GM12878 (cell line): ENCODE data around the gene MOK. TPM values are rescaled to one million over a fixed set of nuclear protein-coding genes. Genes with fewer than 3 reads are reported as not detected.

Experiments used
- ATAC-seq: fragments of 200-7000 bp; cut with Tn5 transposase; 3 replicates; pipeline ENCODE4 v1.9.1; 2020; ENCODE audit warnings: mild to moderate bottlenecking, moderate library complexity
- BruUV-seq: library from RNA; stranded (reverse); fragments of 400-500 nt; replicated peaks from 2 replicates; lab custom pipeline; 2021; lab: Mats Ljungman, UMichigan
- CTCF ChIA-PET: fragments of 300-600 bp; sonication (Branson Sonifier 250); formaldehyde crosslinking; extraction: SDS; loops from one replicate; lab custom pipeline; 2021; ENCODE audit warnings: inconsistent platforms; lab: Yijun Ruan, JAX
- POLR2A ChIA-PET: fragments of 350-600 bp; formaldehyde crosslinking; extraction: SDS; loops from one replicate; lab custom pipeline; 2021; ENCODE audit warnings: inconsistent platforms; lab: Charles Lee
- RAD21 ChIA-PET: fragments of 300-600 bp; sonication (Branson Sonifier 250); formaldehyde crosslinking; loops from one replicate; lab custom pipeline; 2023; ENCODE audit warnings: antibody characterized with exemption; ENCODE audit not compliant: unreplicated experiment; lab: Charles Lee
- SMC1A ChIA-PET: fragments of 300-600 bp; sonication (Branson Sonifier 250); formaldehyde crosslinking; loops from one replicate; lab custom pipeline; 2023; ENCODE audit not compliant: unreplicated experiment, uncharacterized antibody; lab: Charles Lee
- DNase-seq: peaks from one replicate; pipeline ENCODE4 v3.0.0-alpha.2; 2011; ENCODE audit warnings: low read depth, low spot score
- FAIRE-seq: peaks from 3 replicates; lab custom pipeline; 2011; peaks lifted over from hg19 to GRCh38; lab: Jason Lieb, UNC
- H2AFZ ChIP-seq: 2 replicates; pipeline ENCODE4 v1.6.0; 2011; ENCODE audit warnings: low read depth, low read length, control low read depth; ENCODE audit not compliant: control insufficient read depth
- H3K27ac ChIP-seq: 2 replicates; pipeline ENCODE4 v1.5.1; 2011; ENCODE audit warnings: control low read depth; ENCODE audit not compliant: control insufficient read depth, insufficient read depth
- H3K27me3 ChIP-seq, 2 experiments: replicated peaks in 1 of 2; 2 replicates each; pipeline versions ENCODE4 v1.6.0 to v1.6.1; 2011; ENCODE audit warnings: low read length in 1 of 2; ENCODE audit not compliant: control insufficient read depth in 2 of 2, insufficient read depth in 2 of 2
- H3K36me3 ChIP-seq, 2 experiments: 2 replicates each; pipeline ENCODE4 v1.5.1; 2011; ENCODE audit warnings: low read length in 1 of 2; ENCODE audit not compliant: control insufficient read depth in 2 of 2, insufficient read depth in 2 of 2
- H3K4me1 ChIP-seq: 2 replicates; pipeline ENCODE4 v1.6.1; 2011; ENCODE audit warnings: mild to moderate bottlenecking, low read length, moderate library complexity, mixed read lengths; ENCODE audit not compliant: control insufficient read depth, insufficient read depth
- H3K4me2 ChIP-seq: 2 replicates; pipeline ENCODE4 v1.6.0; 2011; ENCODE audit warnings: control low read depth; ENCODE audit not compliant: control insufficient read depth, insufficient read depth
- H3K4me3 ChIP-seq: fragments of 200-600 bp; sonication (generic); 2 replicates; pipeline ENCODE4 v1.5.1; 2016
- H3K79me2 ChIP-seq: 2 replicates; pipeline ENCODE4 v1.6.0; 2011; ENCODE audit warnings: low read length; ENCODE audit not compliant: control insufficient read depth, insufficient read depth
- H3K9ac ChIP-seq: 2 replicates; pipeline ENCODE4 v1.8.0; 2011; ENCODE audit warnings: low read length, control low read depth, mixed read lengths; ENCODE audit not compliant: control insufficient read depth, insufficient read depth
- H3K9me3 ChIP-seq: replicated peaks from 3 replicates; pipeline ENCODE4 v1.5.1; 2011; ENCODE audit warnings: mild to moderate bottlenecking, low read length; ENCODE audit not compliant: control insufficient read depth, insufficient read depth
- H4K20me1 ChIP-seq: 2 replicates; pipeline ENCODE4 v1.6.0; 2011; ENCODE audit not compliant: control insufficient read depth, insufficient read depth
- BCL11A ChIP-seq: IDR thresholded peaks from 2 replicates; pipeline ENCODE4 v1.6.1; 2011; ENCODE audit warnings: low read depth, low read length
- CBFB ChIP-seq: IDR thresholded peaks from 2 replicates; pipeline ENCODE4 v1.6.1; 2016; ENCODE audit warnings: antibody characterized with exemption, low read depth
- ETV6 ChIP-seq, 2 experiments: fragments of 450-650 bp in 1 of 2; IDR thresholded peaks in 1 of 2; conservative IDR thresholded peaks in 1 of 2; 2 replicates each; pipeline ENCODE4 v1.6.1; 2014; ENCODE audit warnings: antibody characterized with exemption in 1 of 2, borderline replicate concordance in 1 of 2, low read depth in 1 of 2, mild to moderate bottlenecking in 1 of 2, moderate library complexity in 1 of 2
- HCFC1 ChIP-seq: fragments of 150-350 bp; IDR thresholded peaks from 2 replicates; pipeline ENCODE4 v1.6.1; 2014; ENCODE audit warnings: low read length
- IRF5 ChIP-seq: fragments of 450-650 bp; IDR thresholded peaks from 2 replicates; pipeline ENCODE4 v1.6.1; 2017; ENCODE audit warnings: borderline replicate concordance
- MEF2B ChIP-seq: fragments of 450-650 bp; IDR thresholded peaks from 2 replicates; pipeline ENCODE4 v1.6.1; 2018; ENCODE audit warnings: mild to moderate bottlenecking, moderate library complexity; ENCODE audit not compliant: partially characterized antibody, poor library complexity, severe bottlenecking
- MTA3 ChIP-seq: IDR thresholded peaks from 2 replicates; pipeline ENCODE4 v1.6.1; 2012; ENCODE audit warnings: low read length, inconsistent platforms, borderline replicate concordance
- NFYA ChIP-seq: IDR thresholded peaks from 2 replicates; pipeline ENCODE4 v1.6.1; 2011; ENCODE audit warnings: low read depth, mild to moderate bottlenecking, low read length, improper control_type of control experiment, borderline replicate concordance
- NKRF ChIP-seq: fragments of 450-650 bp; conservative IDR thresholded peaks from 2 replicates; pipeline ENCODE4 v1.6.1; 2017; ENCODE audit warnings: mild to moderate bottlenecking, moderate library complexity
- RUNX3 ChIP-seq: IDR thresholded peaks from 2 replicates; pipeline ENCODE4 v1.6.1; 2012; ENCODE audit warnings: low read length, inconsistent platforms
- SP1 ChIP-seq: IDR thresholded peaks from one replicate; pipeline ENCODE4 v1.6.1; 2011; ENCODE audit warnings: low read depth, low read length
- ZSCAN29 ChIP-seq: fragments of 450-650 bp; IDR thresholded peaks from 2 replicates; pipeline ENCODE4 v1.6.1; 2017; ENCODE audit warnings: mild to moderate bottlenecking, moderate library complexity
- WGBS: methylation state at CpG from one replicate; pipeline ENCODE4 v1.1.6; 2016; ENCODE audit warnings: low lambda C conversion rate; ENCODE audit not compliant: insufficient replicate concordance, insufficient coverage; ENCODE audit errors: missing lambda C conversion rate; 5-methylcytosine and 5-hydroxymethylcytosine counted together
- in situ Hi-C: fragments of 300-500 bp; cut with MboI; formaldehyde crosslinking; loops from 9 replicates; pipeline ENCODE4 v1.14.3; 2018; ENCODE audit warnings: mixed read lengths
- intact Hi-C: fragments of 100-400 bp; cut with micrococcal nuclease; formaldehyde crosslinking; loops from one replicate; pipeline ENCODE4 v1.14.2; 2022; ENCODE audit not compliant: unreplicated experiment
- polyA plus RNA-seq, 11 experiments: library from polyadenylated mRNA; depleted of rRNA in 4 of 11; unstranded in 6 of 11; stranded (reverse) in 5 of 11; fragments of >200 nt; fragmentation: Nextera tagmentation in 4 of 11; fragmentation: Illumina TruSeq in 1 of 11; extraction: Ambion mirVana in 4 of 11; extraction: Trizol in 1 of 11; gene quantifications; 1 replicate in 1 of 11; 2 replicates in 10 of 11; pipeline versions ENCODE4 v1.2.1 to v1.2.3, GENCODE V29; 2011 to 2016; ENCODE audit warnings: inconsistent platforms in 2 of 11, missing spikeins in 2 of 11, low read depth in 1 of 11
- total RNA-seq, 4 experiments: library from RNA; depleted of rRNA in 3 of 4; stranded (reverse); fragments of >200 nt in 3 of 4; fragmentation: Illumina TruSeq in 1 of 4; extraction: Trizol in 1 of 4; gene quantifications; 2 replicates each; pipeline versions ENCODE4 v1.2.1 to v1.2.3, GENCODE V29; 2013 to 2021

The MOK gene
- total and polyA plus RNA-seq, 10 of the 15 experiments (the other 5 are each of a cell fraction or from before 2014, with no cell fraction given): 0.10 to 3.0 (median 1.4) TPM

GRCh38 chr14:102196039-102196901 lies 108.7 kb downstream of the MOK start:
- TF ChIP-seq NKRF (no peak), IRF5 (no peak), CBFB (no peak), MTA3 (no peak), SP1 (no peak), ZSCAN29 (no peak), HCFC1 (no peak), MEF2B (no peak), NFYA (no peak), RUNX3 (no peak), ETV6 (conservative IDR thresholded peaks at IDR 0.05 in 1 of 2, IDR thresholded peaks at IDR 0.05 in 1 of 2; ENCODE audit: borderline replicate concordance in 1 of 2, low read depth in 1 of 2) (no peak), BCL11A (no peak)
- Histone ChIP-seq H4K20me1 (no peaks in the 10 kb centered on the region; the same call in 1 of the 2 replicates), H3K9me3 (no peaks in the 10 kb centered on the region), H3K27me3 (no peaks in the 10 kb centered on the region), H3K27ac (no peak overlapping the region), H3K4me1 (peaks cover 20% of the 10 kb centered on the region), H3K4me3 (no peak overlapping the region), H3K4me2 (no peak overlapping the region), H2AFZ (no peak overlapping the region), H3K9ac (no peak overlapping the region), H3K36me3 (peaks cover 9 to 17% of the 10 kb centered on the region in 2 experiments), H3K79me2 (peaks cover 8% of the 10 kb centered on the region)
- CTCF ChIA-PET: interaction anchor here (0.6 kb wide), 1 partner anchor 137 kb away, joined by 4 read pairs; no protein-coding TSS in a partner anchor
- RAD21 ChIA-PET: no interaction called here
- SMC1A ChIA-PET: interaction anchor here (0.9 to 2.2 kb wide), 3 partner anchors 12 to 242 kb away, joined by 3 to 5 read pairs (median 3); no protein-coding TSS in a partner anchor
- no TSS peak for BruUV-seq
- no peak for DNase-seq
- POLR2A ChIA-PET: no interaction called here
- intact Hi-C loops (no loop called here), in situ Hi-C loops (no loop called here)
- FAIRE-seq: no peak
- no peak for ATAC-seq
- 97% methylated on average over 6 of the region's 6 CpGs for WGBS
